K562 (cell line): Measurements from ENCODE around the gene CCT5. TPM values are rescaled to one million over a fixed set of nuclear protein-coding genes. Genes with fewer than 3 reads are reported as not detected.
A peak's percentile ranks its signal among the peaks of the same experiment; 100 is the strongest.

Source experiments
- BRF1 ChIP-seq: IDR thresholded peaks from 3 replicates; pipeline ENCODE4 v1.6.1; 2011; ENCODE audit warnings: borderline replicate concordance, mild to moderate bottlenecking; ENCODE audit not compliant: insufficient read length; ENCODE audit errors: extremely low read depth
- DPF2 ChIP-seq: fragments of 450-650 bp; IDR thresholded peaks from 2 replicates; pipeline ENCODE4 v1.6.1; 2016
- HDAC3 ChIP-seq: fragments of 450-650 bp; IDR thresholded peaks from 2 replicates; pipeline ENCODE4 v1.6.1; 2018; ENCODE audit warnings: borderline replicate concordance, mild to moderate bottlenecking, moderate library complexity; ENCODE audit not compliant: partially characterized antibody
- HINFP ChIP-seq: fragments of 450-650 bp; conservative IDR thresholded peaks from 2 replicates; pipeline ENCODE4 v1.6.1; 2016; ENCODE audit warnings: missing genetic modification characterization, low read depth, mild to moderate bottlenecking, control low read depth, missing compliant biosample characterization
- MYC ChIP-seq, 2 experiments: fragments of 250-450 bp in 1 of 2; sonication (Bioruptor Pico) in 1 of 2; IDR thresholded peaks; 2 replicates each; pipeline versions ENCODE4 v1.5.1 to v1.6.1; 2012 to 2021; ENCODE audit warnings: low read depth in 2 of 2, borderline replicate concordance in 1 of 2, improper control_type of control experiment in 1 of 2, low read length in 1 of 2, mild to moderate bottlenecking in 1 of 2, moderate library complexity in 1 of 2
- NR1H2 ChIP-seq: sonication (generic); formaldehyde crosslinking; IDR thresholded peaks from 2 replicates; pipeline ENCODE4 v1.4.0; 2020; ENCODE audit warnings: mild to moderate bottlenecking, missing genetic modification reagents
- SETDB1 ChIP-seq: IDR thresholded peaks from one replicate; pipeline ENCODE4 v1.6.1; 2012; ENCODE audit warnings: low read length, control low read depth, inconsistent platforms
- TAF9B ChIP-seq: fragments of 450-650 bp; IDR thresholded peaks from 2 replicates; pipeline ENCODE4 v1.6.1; 2018; ENCODE audit warnings: mild to moderate bottlenecking; ENCODE audit not compliant: partially characterized antibody
- ZNF184 ChIP-seq: sonication (generic); formaldehyde crosslinking; IDR thresholded peaks from 2 replicates; pipeline ENCODE4 v1.5.0; 2020; ENCODE audit warnings: missing genetic modification reagents
- ZNF354B ChIP-seq: fragments of 250-450 bp; sonication (Bioruptor Pico); IDR thresholded peaks from 2 replicates; pipeline ENCODE4 v1.4.0; 2020
- ZNF445 ChIP-seq: fragments of 250-450 bp; sonication (Bioruptor Pico); IDR thresholded peaks from 2 replicates; pipeline ENCODE4 v1.4.0; 2020; ENCODE audit warnings: low read depth, mild to moderate bottlenecking, moderate library complexity
- polyA plus RNA-seq, 8 experiments: library from polyadenylated mRNA; depleted of rRNA in 4 of 8; stranded (reverse) in 5 of 8; unstranded in 3 of 8; fragments of >200 nt; fragmentation: Nextera tagmentation in 2 of 8; fragmentation: Illumina TruSeq in 1 of 8; extraction: Ambion mirVana in 2 of 8; extraction: Trizol in 1 of 8; gene quantifications; 2 replicates each; pipeline versions ENCODE4 v1.2.1 to v1.2.3, GENCODE V29; 2011 to 2014; ENCODE audit warnings: inconsistent platforms in 1 of 8, missing spikeins in 1 of 8
- total RNA-seq, 7 experiments: library from RNA; depleted of rRNA in 6 of 7; stranded (reverse); fragments of >200 nt in 6 of 7; fragmentation: Illumina TruSeq in 2 of 7; extraction: Trizol in 2 of 7; gene quantifications; 2 replicates each; pipeline versions ENCODE4 v1.2.1 to v1.2.3, GENCODE V29; 2011 to 2021; ENCODE audit warnings: low replicate concordance in 1 of 7
- TF ChIP-seq, protein P1 (sequence below): fragments of 250-450 bp; sonication (Bioruptor Pico); IDR thresholded peaks from 2 replicates; pipeline ENCODE4 v1.8.0; 2022; ENCODE audit warnings: inconsistent platforms, mild to moderate bottlenecking, moderate library complexity, borderline replicate concordance
- TF ChIP-seq, protein P2 (sequence below): fragments of 450-650 bp; IDR thresholded peaks from 2 replicates; pipeline ENCODE4 v1.6.1; 2016; ENCODE audit warnings: antibody characterized with exemption
- TF ChIP-seq, protein P3 (sequence below): fragments of 450-650 bp; IDR thresholded peaks from 2 replicates; pipeline ENCODE4 v1.6.1; 2016; ENCODE audit warnings: low read depth

Gene CCT5
- total and polyA plus RNA-seq, 9 of the 15 experiments (the other 6 are each of a cell fraction or from before 2014, with no cell fraction given): 782 to 1,606 (median 1,153) TPM

DNA sequence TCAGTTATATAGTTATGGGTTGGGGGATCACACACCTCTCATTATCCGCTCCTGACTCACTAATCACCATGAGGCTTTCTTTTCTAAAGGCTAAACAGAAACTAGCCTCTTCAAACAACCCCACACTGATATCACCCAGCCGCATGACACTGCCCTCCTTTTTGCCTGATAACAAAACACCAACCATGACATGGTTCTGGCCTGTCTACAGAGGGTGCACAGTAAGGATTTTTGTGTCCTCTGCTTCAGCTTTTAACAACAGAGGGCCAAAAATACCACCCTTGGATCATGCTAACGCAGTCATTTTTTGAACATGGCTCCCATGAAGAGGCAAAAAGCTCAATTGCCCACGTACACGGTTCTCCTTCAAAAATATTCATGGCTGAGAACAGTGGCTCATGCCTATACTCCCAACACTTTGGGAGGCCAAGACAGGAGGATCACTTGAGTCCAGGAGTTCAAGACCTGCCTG, 53.7 kb downstream of the CCT5 start (continued):
- TF ChIP-seq, protein P1, sequence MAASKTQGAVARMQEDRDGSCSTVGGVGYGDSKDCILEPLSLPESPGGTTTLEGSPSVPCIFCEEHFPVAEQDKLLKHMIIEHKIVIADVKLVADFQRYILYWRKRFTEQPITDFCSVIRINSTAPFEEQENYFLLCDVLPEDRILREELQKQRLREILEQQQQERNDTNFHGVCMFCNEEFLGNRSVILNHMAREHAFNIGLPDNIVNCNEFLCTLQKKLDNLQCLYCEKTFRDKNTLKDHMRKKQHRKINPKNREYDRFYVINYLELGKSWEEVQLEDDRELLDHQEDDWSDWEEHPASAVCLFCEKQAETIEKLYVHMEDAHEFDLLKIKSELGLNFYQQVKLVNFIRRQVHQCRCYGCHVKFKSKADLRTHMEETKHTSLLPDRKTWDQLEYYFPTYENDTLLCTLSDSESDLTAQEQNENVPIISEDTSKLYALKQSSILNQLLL (CRISPR knock-in tag): no peak
- no peak for TF ChIP-seq NR1H2
- TF ChIP-seq HDAC3: no peak
- TF ChIP-seq MYC (IDR thresholded peaks at IDR 0.05; ENCODE audit: low read depth, low read length): peak; percentile 89
- 0 out of 2 replicates have a peak, but pooled peaks have one; percentile 42 for TF ChIP-seq MYC (CRISPR knock-in tag; IDR thresholded peaks at IDR 0.05; ENCODE audit: borderline replicate concordance, low read depth)
- peak; percentile 85 for TF ChIP-seq ZNF354B
- TF ChIP-seq SETDB1: no peak
- peak; percentile 40 for TF ChIP-seq TAF9B
- peak; percentile 89 for TF ChIP-seq ZNF445 (CRISPR knock-in tag)
- TF ChIP-seq HINFP: peak; percentile 70; the same call in 1 of the 2 replicates
- TF ChIP-seq ZNF184: no peak
- TF ChIP-seq, protein P2, sequence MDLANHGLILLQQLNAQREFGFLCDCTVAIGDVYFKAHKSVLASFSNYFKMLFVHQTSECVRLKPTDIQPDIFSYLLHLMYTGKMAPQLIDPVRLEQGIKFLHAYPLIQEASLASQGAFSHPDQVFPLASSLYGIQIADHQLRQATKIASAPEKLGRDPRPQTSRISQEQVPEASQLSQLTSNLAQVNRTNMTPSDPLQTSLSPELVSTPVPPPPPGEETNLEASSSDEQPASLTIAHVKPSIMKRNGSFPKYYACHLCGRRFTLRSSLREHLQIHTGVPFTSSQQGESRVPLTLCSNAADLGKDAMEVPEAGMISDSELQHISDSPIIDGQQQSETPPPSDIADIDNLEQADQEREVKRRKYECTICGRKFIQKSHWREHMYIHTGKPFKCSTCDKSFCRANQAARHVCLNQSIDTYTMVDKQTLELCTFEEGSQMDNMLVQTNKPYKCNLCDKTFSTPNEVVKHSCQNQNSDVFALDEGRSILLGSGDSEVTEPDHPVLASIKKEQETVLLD: peak; percentile 83
- TF ChIP-seq, protein P3, sequence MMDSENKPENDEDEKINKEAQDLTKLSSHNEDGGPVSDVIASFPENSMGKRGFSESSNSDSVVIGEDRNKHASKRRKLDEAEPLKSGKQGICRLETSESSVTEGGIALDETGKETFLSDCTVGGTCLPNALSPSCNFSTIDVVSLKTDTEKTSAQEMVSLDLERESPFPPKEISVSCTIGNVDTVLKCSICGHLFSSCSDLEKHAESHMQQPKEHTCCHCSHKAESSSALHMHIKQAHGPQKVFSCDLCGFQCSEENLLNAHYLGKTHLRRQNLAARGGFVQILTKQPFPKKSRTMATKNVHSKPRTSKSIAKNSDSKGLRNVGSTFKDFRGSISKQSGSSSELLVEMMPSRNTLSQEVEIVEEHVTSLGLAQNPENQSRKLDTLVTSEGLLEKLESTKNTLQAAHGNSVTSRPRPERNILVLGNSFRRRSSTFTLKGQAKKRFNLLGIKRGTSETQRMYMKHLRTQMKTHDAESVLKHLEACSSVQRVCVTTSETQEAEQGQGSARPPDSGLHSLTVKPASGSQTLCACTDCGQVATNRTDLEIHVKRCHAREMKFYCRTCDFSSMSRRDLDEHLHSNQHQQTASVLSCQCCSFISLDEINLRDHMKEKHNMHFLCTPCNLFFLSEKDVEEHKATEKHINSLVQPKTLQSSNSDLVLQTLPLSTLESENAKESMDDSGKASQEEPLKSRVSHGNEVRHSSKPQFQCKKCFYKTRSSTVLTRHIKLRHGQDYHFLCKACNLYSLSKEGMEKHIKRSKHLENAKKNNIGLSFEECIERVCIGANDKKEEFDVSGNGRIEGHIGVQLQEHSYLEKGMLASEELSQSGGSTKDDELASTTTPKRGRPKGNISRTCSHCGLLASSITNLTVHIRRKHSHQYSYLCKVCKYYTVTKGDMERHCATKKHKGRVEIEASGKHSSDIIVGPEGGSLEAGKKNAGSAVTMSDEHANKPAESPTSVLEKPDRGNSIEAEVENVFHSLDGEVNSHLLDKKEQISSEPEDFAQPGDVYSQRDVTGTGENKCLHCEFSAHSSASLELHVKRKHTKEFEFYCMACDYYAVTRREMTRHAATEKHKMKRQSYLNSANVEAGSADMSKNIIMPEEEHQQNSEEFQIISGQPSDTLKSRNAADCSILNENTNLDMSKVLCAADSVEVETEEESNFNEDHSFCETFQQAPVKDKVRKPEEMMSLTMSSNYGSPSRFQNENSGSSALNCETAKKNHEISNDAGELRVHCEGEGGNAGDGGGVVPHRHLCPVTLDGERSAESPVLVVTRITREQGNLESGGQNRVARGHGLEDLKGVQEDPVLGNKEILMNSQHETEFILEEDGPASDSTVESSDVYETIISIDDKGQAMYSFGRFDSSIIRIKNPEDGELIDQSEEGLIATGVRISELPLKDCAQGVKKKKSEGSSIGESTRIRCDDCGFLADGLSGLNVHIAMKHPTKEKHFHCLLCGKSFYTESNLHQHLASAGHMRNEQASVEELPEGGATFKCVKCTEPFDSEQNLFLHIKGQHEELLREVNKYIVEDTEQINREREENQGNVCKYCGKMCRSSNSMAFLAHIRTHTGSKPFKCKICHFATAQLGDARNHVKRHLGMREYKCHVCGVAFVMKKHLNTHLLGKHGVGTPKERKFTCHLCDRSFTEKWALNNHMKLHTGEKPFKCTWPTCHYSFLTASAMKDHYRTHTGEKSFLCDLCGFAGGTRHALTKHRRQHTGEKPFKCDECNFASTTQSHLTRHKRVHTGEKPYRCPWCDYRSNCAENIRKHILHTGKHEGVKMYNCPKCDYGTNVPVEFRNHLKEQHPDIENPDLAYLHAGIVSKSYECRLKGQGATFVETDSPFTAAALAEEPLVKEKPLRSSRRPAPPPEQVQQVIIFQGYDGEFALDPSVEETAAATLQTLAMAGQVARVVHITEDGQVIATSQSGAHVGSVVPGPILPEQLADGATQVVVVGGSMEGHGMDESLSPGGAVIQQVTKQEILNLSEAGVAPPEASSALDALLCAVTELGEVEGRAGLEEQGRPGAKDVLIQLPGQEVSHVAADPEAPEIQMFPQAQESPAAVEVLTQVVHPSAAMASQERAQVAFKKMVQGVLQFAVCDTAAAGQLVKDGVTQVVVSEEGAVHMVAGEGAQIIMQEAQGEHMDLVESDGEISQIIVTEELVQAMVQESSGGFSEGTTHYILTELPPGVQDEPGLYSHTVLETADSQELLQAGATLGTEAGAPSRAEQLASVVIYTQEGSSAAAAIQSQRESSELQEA: no peak
- no peak for TF ChIP-seq BRF1
- peak; percentile 95 for TF ChIP-seq DPF2
